C4-2B (cell line): Measurements from ENCODE around the gene RPAP2.

Source experiments
- ZFX ChIP-seq: fragments of 450-650 bp; IDR thresholded peaks from 2 replicates; pipeline ENCODE4 v1.6.1; 2017
- TF ChIP-seq, protein P1 (sequence below): fragments of 450-650 bp; conservative IDR thresholded peaks from 2 replicates; pipeline ENCODE4 v1.5.1; 2017; ENCODE audit warnings: mild to moderate bottlenecking

DNA sequence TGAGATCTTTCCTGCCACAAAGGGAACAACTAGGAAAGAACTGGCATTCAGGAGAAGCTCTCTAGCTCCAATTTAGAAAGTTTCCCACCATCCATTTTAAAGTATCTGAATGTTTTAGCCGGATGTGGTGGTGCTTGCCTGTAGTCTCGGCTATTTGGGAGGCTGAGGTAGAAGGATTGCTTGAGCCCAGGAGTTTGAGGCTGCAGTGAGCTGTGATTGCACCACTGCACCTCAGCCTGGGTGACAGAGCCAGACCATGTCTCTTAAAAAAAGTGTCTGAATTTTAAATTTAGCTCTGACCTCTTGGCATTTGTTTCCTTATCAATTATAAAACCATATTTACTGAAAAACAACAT is 67.2 kb downstream of the RPAP2 start:
- TF ChIP-seq, protein P1, sequence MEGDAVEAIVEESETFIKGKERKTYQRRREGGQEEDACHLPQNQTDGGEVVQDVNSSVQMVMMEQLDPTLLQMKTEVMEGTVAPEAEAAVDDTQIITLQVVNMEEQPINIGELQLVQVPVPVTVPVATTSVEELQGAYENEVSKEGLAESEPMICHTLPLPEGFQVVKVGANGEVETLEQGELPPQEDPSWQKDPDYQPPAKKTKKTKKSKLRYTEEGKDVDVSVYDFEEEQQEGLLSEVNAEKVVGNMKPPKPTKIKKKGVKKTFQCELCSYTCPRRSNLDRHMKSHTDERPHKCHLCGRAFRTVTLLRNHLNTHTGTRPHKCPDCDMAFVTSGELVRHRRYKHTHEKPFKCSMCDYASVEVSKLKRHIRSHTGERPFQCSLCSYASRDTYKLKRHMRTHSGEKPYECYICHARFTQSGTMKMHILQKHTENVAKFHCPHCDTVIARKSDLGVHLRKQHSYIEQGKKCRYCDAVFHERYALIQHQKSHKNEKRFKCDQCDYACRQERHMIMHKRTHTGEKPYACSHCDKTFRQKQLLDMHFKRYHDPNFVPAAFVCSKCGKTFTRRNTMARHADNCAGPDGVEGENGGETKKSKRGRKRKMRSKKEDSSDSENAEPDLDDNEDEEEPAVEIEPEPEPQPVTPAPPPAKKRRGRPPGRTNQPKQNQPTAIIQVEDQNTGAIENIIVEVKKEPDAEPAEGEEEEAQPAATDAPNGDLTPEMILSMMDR, result no peak
- no peak for TF ChIP-seq ZFX
